ENCODE data around the gene MSMP.

MSMP gene

GRCh38 chr9:35740243-35740642 lies 13.8 kb downstream of the MSMP start:
- no peak for DNase-seq

- no peak for DNase-seq
These were observed 15.2 kb downstream of the MSMP start for GRCh38 chr9:35738924-35739323.

GRCh38 chr9:35738186-35738585 lies 15.9 kb downstream of the MSMP start:
- no peak for DNase-seq

DNA sequence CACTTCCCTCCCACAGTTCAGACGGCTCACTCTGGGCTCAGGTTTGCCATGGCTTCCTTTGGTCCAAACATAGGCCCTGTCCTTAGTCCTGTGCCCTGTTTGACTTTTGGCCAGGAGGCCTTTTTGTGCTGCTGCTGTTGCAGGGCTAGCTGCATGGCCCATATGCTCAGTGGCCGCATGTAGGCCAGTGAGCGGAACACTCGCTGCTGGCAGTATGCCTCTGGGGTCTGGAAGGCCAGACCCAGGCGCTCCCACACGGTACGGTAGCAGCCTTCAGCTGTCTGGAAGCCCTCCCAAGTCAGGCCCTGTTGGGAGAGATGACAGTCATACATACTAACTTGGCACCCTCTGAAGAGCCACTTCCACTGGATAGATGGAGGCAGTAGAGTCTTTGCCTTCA lies 16.9 kb downstream of the MSMP start:
- no peak for DNase-seq

GRCh38 chr9:35736201-35736633 lies 17.9 kb downstream of the MSMP start:
- DNase-seq = peak; percentile 70

GRCh38 chr9:35734096-35734495 lies 20.0 kb downstream of the MSMP start:
- no peak for DNase-seq

GRCh38 chr9:35732800-35733541 lies 21.1 kb downstream of the MSMP start:
- no peak for DNase-seq

GRCh38 chr9:35732185-35732799 lies 21.8 kb downstream of the MSMP start, which contains the start of the genes CREB3 and TLN1:
Gene CREB3 (plus strand): TSS chr9:35732666. CDS start chr9:35732773, 107 bp downstream.
Gene TLN1 (minus strand): TSS chr9:35732195. CDS start chr9:35725694, 6,501 bp downstream.
- DNase-seq = peak; percentile 98

- no peak for DNase-seq
These were observed 22.5 kb downstream of the MSMP start for GRCh38 chr9:35731415-35732184.

GRCh38 chr9:35730486-35730854 lies 23.6 kb downstream of the MSMP start:
- no peak for DNase-seq

GRCh38 chr9:35729700-35730485 lies 24.2 kb downstream of the MSMP start:
- peak; percentile 53 for DNase-seq

GRCh38 chr9:35729101-35729500 lies 25.0 kb downstream of the MSMP start:
- DNase-seq = no peak

GRCh38 chr9:35728041-35728971 lies 25.8 kb downstream of the MSMP start:
- DNase-seq = peak; percentile 39

DNA sequence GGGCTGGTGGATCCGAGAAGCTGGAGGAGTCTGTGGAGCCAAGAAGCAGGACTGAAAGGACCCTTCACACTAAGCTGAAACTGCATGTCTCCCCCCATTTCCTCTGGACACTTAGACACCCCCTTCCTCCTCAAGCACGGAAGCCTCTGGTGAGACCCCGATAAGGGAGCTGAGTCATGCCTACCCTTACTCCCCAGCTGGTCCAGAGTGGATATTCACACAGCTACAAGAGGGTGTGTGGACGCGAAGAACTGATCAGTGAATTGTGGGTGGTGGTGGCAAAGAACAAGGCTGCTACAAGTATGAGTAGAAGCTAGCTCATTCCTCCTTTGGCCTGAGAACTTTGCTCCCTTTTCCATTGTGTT lies 26.4 kb downstream of the MSMP start:
- no peak for DNase-seq

DNA sequence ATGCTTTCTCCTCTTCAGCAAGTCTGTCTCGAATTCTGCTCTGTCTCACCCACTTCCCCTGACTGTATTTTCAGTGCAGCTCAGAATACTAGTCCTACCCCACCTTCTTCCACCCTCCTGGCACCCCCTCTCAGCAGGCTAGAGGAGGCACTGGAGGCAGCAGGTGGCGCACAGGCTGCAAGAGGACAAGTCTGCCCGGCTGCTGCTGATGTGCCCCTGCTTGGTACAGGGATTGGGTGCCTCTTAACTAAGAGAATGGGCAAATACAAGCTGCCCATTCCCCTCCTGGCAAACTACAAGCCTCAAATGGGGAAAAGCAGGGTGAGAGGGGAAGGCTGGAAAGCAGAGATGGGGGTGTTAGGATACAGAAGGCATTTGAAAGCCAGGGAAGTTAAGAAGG lies 27.1 kb downstream of the MSMP start:
- peak; percentile 68 for DNase-seq

DNA sequence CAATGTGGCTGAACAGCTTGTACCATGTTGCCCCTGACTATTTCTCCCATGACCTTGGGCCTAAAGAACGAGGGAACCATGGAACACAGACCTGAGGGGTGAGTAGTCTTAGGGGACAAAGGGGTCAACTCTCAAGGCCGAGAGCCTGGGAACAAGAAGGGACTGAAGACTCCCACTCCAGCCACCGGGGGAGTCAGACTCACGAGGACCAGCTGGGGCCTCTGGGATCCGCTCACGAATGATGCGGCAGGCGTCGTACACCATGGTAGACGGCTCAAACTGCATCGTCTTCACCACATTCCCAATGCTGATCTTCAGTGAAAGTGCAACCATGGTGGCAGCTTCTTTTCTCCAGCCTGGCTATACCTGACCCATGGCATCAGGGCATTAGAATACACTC lies 28.7 kb downstream of the MSMP start:
- no peak for DNase-seq

DNA sequence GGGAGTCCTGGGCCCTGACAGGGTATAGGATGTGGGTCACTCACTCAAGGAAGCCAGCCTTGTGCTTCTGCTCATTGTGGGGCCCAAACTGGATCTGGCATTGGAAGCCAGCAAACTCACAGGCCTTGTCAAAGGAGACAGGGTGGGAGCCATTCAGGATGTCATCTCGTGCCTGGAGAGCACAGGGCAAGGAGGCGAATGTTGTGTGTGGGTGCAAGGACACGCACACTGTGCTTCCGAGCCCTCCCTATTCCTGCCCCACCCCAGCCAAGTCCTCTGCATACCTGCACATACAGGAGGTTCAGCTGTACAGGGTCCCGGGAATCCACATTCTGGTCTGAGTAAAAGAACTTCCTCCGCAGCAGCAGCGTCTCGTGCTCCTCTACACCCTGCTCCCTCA lies 30.2 kb downstream of the MSMP start:
- DNase-seq = no peak

DNA sequence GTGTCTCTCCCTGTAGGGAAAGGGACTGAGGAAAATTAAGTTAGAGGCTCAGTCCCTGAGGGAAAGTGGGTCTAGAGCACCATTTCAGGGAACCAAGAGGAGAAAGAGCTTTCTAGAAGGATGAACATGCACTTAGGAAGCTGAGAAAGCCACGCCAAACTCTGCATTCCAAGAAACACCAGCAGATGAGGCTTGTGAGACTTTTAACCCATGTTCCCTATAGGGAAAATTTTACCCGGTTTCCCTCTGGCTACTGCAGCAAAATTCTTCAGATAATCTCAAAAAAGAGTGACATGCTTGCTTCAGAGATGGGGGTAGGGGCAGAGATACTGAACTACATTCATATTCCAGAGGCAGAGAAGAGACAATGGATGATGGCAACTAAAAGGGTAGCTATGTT lies 30.6 kb downstream of the MSMP start:
- DNase-seq = no peak

GRCh38 chr9:35719546-35719945 lies 34.5 kb downstream of the MSMP start:
- no peak for DNase-seq

DNA sequence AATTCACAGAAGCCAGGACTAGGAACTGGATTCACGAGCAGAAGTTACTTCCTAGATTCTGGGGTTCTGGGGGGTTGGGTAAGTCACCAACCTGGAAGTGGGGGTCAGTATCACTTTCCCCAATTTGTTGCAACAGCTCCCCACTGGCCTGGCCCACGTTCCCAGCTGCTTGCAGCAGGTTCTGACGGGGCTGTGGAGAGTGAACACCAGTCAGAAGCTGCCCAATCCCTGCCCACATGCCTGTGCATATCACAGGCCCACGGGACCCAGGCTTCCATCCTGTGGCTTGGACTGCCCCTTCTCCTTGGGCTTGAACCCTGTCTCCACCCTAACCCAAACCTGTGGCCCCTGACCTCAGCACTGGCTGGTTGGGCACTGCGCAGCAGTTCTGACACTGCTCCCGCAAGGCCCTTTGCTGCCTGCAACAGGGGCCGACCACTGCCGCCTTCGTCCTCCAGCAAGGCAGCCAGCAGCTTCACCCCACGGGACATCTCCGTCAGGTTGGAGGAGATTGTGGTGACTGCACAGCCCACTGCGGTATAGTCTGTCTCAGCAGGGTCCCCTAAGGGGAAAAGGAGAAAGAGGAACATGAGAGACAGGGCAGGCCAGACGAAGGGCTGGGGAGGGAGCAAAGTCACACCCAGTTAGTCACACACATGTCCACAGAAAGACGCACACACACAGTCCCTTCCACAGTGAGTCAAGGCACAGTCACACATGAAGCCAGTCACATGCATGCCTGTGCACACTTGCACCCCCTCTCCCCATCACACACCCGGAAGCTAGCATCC lies 35.2 kb downstream of the MSMP start:
- peak; percentile 58 for DNase-seq
